Measurements from ENCODE around the gene KRTAP4-9. TPM values are rescaled to one million over a fixed set of nuclear protein-coding genes. Genes with fewer than 3 reads are reported as not detected.

The KRTAP4-9 gene
- total and polyA plus RNA-seq, 10 of the 15 experiments (the other 5 are each of a cell fraction or from before 2014, with no cell fraction given) = not detected

DNA sequence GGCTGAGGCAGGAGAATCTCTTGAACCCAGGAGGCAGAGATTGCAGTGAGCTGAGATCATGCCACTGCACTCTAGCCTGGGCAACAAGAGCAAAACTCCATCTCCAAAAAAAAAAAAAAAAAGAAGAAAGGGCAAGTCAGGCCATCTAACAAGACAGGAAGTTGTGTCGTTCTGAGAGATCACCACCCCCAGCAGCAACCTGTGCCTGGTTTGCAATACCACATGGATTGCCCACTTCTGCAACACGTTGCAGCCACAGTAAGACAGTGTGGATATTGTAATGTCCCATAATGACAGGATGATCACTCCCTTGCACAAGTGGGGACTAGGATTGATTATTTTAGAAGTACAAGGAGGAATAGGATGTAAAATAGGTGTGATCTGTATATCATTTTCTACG lies 36.2 kb upstream of the KRTAP4-9 start (continued):
- TF ChIP-seq, protein P1, sequence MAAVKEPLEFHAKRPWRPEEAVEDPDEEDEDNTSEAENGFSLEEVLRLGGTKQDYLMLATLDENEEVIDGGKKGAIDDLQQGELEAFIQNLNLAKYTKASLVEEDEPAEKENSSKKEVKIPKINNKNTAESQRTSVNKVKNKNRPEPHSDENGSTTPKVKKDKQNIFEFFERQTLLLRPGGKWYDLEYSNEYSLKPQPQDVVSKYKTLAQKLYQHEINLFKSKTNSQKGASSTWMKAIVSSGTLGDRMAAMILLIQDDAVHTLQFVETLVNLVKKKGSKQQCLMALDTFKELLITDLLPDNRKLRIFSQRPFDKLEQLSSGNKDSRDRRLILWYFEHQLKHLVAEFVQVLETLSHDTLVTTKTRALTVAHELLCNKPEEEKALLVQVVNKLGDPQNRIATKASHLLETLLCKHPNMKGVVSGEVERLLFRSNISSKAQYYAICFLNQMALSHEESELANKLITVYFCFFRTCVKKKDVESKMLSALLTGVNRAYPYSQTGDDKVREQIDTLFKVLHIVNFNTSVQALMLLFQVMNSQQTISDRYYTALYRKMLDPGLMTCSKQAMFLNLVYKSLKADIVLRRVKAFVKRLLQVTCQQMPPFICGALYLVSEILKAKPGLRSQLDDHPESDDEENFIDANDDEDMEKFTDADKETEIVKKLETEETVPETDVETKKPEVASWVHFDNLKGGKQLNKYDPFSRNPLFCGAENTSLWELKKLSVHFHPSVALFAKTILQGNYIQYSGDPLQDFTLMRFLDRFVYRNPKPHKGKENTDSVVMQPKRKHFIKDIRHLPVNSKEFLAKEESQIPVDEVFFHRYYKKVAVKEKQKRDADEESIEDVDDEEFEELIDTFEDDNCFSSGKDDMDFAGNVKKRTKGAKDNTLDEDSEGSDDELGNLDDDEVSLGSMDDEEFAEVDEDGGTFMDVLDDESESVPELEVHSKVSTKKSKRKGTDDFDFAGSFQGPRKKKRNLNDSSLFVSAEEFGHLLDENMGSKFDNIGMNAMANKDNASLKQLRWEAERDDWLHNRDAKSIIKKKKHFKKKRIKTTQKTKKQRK (IDR thresholded peaks at IDR 0.05; ENCODE audit: low read depth, low read length) = no peak
- TF ChIP-seq STAT1 (conservative IDR thresholded peaks at IDR 0.05) (no peak), CBX5 (IDR thresholded peaks at IDR 0.05; ENCODE audit: low read depth) (no peak)

DNA sequence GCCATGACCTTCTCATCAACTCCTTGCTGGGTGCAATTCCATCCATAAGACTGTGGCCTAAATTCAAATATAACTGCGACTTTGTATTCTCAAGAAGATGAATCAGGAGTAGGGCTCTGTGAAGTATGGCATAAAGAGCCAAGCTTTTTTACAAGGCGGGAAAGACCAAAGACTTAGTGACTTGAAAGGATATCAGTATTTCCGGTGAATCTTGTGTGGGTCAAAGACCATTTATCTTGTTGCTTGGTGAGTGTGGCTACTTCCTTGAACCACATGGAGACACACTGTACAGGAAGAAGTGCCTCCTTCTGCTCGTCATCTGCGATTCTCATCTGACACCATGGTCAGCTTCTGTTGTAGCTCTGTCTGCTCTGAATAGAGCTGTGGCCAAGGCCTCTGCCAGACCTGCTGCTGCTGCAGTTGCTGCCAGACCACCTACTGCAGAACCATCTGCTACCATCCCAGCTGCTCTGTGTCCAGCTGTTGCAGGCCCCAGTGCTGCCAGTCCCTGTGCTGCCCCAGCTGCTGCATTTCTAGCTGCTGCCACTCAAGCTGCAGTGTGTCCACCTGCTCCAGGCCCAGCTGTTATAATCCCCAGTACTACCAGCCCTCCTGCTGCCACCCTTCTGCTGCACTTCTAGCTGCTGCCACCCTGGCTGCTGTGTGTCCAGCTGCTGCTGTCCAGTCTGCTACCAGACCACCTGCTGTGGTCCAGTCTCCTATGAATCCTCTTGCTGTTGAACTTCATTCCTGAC lies 33.4 kb upstream of the KRTAP4-9 start:
- Histone ChIP-seq H3K4me3 (no peak overlapping the region), H3K79me2 (ENCODE audit: control insufficient read depth, insufficient read depth, low read length) (no peaks in the 10 kb centered on the region), H4K20me1 (ENCODE audit: control insufficient read depth, insufficient read depth) (no peaks in the 10 kb centered on the region), H3K9ac (ENCODE audit: control insufficient read depth, insufficient read depth, low read length) (no peak overlapping the region), H3K4me1 (ENCODE audit: control insufficient read depth, insufficient read depth, low read length) (no peaks in the 10 kb centered on the region), H3K4me2 (ENCODE audit: control insufficient read depth, insufficient read depth) (no peak overlapping the region), H3K27ac (ENCODE audit: control insufficient read depth, insufficient read depth) (no peak overlapping the region), H2AFZ (ENCODE audit: control insufficient read depth, low read depth, low read length) (no peak overlapping the region), H3K36me3 (ENCODE audit: control insufficient read depth in 2 of 2, insufficient read depth in 2 of 2, low read length in 1 of 2) (no peaks in the 10 kb centered on the region), H3K27me3 (replicated peaks in 1 of 2; ENCODE audit: control insufficient read depth in 2 of 2, insufficient read depth in 2 of 2, low read length in 1 of 2) (no peaks in the 10 kb centered on the region; a peak in 1 of 4 replicates), H3K9me3 (replicated peaks; ENCODE audit: control insufficient read depth, insufficient read depth, low read length) (no peaks in the 10 kb centered on the region)
- CTCF ChIA-PET = no interaction called here
- RAD21 ChIA-PET (ENCODE audit: unreplicated experiment) = no interaction called here
- intact Hi-C loops (cut with micrococcal nuclease; ENCODE audit: unreplicated experiment) = no loop called here
- DNase-seq (ENCODE audit: low read depth, low spot score) (no peak), ATAC-seq (no peak), FAIRE-seq (no peak)
- POLR2A ChIA-PET = no interaction called here
- BruUV-seq (replicated peaks) = no TSS peak
- SMC1A ChIA-PET (ENCODE audit: uncharacterized antibody, unreplicated experiment) = no interaction called here
- WGBS (ENCODE audit: insufficient coverage, insufficient replicate concordance, low lambda C conversion rate, missing lambda C conversion rate) = 43% methylated on average over 5 of the region's 5 CpGs
- in situ Hi-C loops (cut with MboI) = no loop called here
- TF ChIP-seq, protein P2, sequence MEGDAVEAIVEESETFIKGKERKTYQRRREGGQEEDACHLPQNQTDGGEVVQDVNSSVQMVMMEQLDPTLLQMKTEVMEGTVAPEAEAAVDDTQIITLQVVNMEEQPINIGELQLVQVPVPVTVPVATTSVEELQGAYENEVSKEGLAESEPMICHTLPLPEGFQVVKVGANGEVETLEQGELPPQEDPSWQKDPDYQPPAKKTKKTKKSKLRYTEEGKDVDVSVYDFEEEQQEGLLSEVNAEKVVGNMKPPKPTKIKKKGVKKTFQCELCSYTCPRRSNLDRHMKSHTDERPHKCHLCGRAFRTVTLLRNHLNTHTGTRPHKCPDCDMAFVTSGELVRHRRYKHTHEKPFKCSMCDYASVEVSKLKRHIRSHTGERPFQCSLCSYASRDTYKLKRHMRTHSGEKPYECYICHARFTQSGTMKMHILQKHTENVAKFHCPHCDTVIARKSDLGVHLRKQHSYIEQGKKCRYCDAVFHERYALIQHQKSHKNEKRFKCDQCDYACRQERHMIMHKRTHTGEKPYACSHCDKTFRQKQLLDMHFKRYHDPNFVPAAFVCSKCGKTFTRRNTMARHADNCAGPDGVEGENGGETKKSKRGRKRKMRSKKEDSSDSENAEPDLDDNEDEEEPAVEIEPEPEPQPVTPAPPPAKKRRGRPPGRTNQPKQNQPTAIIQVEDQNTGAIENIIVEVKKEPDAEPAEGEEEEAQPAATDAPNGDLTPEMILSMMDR (IDR thresholded peaks at IDR 0.05 in 2 of 3, conservative IDR thresholded peaks at IDR 0.05 in 1 of 3; ENCODE audit: control insufficient read depth in 2 of 3, extremely low read depth in 1 of 3, insufficient read depth in 1 of 3, low read depth in 3 of 3, low read length in 3 of 3) = no peak
- TF ChIP-seq, protein P3, sequence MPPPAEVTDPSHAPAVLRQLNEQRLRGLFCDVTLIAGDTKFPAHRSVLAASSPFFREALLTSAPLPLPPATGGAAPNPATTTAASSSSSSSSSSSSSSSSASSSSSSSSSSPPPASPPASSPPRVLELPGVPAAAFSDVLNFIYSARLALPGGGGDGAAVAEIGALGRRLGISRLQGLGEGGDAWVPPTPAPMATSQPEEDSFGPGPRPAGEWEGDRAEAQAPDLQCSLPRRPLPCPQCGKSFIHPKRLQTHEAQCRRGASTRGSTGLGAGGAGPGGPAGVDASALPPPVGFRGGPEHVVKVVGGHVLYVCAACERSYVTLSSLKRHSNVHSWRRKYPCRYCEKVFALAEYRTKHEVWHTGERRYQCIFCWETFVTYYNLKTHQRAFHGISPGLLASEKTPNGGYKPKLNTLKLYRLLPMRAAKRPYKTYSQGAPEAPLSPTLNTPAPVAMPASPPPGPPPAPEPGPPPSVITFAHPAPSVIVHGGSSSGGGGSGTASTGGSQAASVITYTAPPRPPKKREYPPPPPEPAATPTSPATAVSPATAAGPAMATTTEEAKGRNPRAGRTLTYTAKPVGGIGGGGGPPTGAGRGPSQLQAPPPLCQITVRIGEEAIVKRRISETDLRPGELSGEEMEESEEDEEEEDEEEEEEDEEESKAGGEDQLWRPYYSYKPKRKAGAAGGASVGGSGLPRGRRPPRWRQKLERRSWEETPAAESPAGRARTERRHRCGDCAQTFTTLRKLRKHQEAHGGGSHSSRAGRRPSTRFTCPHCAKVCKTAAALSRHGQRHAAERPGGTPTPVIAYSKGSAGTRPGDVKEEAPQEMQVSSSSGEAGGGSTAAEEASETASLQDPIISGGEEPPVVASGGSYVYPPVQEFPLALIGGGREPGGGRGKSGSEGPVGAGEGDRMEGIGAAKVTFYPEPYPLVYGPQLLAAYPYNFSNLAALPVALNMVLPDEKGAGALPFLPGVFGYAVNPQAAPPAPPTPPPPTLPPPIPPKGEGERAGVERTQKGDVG (CRISPR knock-in tag; IDR thresholded peaks at IDR 0.05) = no peak
- TF ChIP-seq, protein P4, sequence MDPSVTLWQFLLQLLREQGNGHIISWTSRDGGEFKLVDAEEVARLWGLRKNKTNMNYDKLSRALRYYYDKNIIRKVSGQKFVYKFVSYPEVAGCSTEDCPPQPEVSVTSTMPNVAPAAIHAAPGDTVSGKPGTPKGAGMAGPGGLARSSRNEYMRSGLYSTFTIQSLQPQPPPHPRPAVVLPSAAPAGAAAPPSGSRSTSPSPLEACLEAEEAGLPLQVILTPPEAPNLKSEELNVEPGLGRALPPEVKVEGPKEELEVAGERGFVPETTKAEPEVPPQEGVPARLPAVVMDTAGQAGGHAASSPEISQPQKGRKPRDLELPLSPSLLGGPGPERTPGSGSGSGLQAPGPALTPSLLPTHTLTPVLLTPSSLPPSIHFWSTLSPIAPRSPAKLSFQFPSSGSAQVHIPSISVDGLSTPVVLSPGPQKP (IDR thresholded peaks at IDR 0.05; ENCODE audit: low read depth, low read length) = no peak
- TF ChIP-seq, protein P5, sequence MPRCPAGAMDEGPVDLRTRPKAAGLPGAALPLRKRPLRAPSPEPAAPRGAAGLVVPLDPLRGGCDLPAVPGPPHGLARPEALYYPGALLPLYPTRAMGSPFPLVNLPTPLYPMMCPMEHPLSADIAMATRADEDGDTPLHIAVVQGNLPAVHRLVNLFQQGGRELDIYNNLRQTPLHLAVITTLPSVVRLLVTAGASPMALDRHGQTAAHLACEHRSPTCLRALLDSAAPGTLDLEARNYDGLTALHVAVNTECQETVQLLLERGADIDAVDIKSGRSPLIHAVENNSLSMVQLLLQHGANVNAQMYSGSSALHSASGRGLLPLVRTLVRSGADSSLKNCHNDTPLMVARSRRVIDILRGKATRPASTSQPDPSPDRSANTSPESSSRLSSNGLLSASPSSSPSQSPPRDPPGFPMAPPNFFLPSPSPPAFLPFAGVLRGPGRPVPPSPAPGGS (IDR thresholded peaks at IDR 0.05; ENCODE audit: borderline replicate concordance, insufficient read depth, low read depth, low read length, poor library complexity, severe bottlenecking) = no peak
- no peak for TF ChIP-seq SUPT20H (IDR thresholded peaks at IDR 0.05; ENCODE audit: borderline replicate concordance, control insufficient read depth, low read depth, low read length)
